GM21619 (cell line): ENCODE measurements around the gene MIS18A.
A peak's percentile ranks its signal among the peaks of the same experiment; 100 is the strongest.
"Not testable (repeated sequence)": the region's sequence is repeated elsewhere in the genome, so short reads cannot be mapped to it uniquely, and the experiment has no call there.

ENCODE experiments used
- ATAC-seq: cut with Tn5 transposase; IDR thresholded peaks from one replicate; pipeline ENCODE4 v1.9.1; 2021; ENCODE audit not compliant: unreplicated experiment

Gene MIS18A

GRCh38 chr21:32306021-32306780 is 27.4 kb upstream of the MIS18A start:
- ATAC-seq = no peak

GRCh38 chr21:32304998-32305397 is 26.1 kb upstream of the MIS18A start:
- no peak for ATAC-seq

- no peak for ATAC-seq
Observed at GRCh38 chr21:32303385-32303784, 24.5 kb upstream of the MIS18A start.

GRCh38 chr21:32302560-32302959 is 23.7 kb upstream of the MIS18A start:
- ATAC-seq = no peak

GRCh38 chr21:32301596-32301995 is 22.7 kb upstream of the MIS18A start:
- ATAC-seq = no peak

- ATAC-seq = no peak
Observed at GRCh38 chr21:32300117-32300681, 21.4 kb upstream of the MIS18A start.

GRCh38 chr21:32299695-32300094 is 20.8 kb upstream of the MIS18A start:
- ATAC-seq = no peak

GRCh38 chr21:32298658-32299081 is 19.8 kb upstream of the MIS18A start, which contains the start of gene MRAP:
Gene MRAP (plus strand): TSS chr21:32298855. CDS start chr21:32298972, 117 bp downstream.
- no peak for ATAC-seq

- ATAC-seq = no peak
Observed at GRCh38 chr21:32298148-32298559, 19.3 kb upstream of the MIS18A start.

- ATAC-seq = no peak
Observed at GRCh38 chr21:32297449-32297848, 18.6 kb upstream of the MIS18A start.

- ATAC-seq = no peak
Observed at GRCh38 chr21:32285476-32285875, 6.6 kb upstream of the MIS18A start.

- ATAC-seq = no peak
Observed at GRCh38 chr21:32282992-32283391, 4.1 kb upstream of the MIS18A start.

- ATAC-seq = no peak
Observed at GRCh38 chr21:32281531-32281930, 2.7 kb upstream of the MIS18A start.

GRCh38 chr21:32279377-32279680 is 480 bp upstream of the MIS18A start:
- ATAC-seq = no peak

- peak; percentile 9 for ATAC-seq
Observed at GRCh38 chr21:32278103-32278502, 746 bp downstream of the MIS18A start.

- no peak for ATAC-seq
Observed at GRCh38 chr21:32276671-32277070, 2.2 kb downstream of the MIS18A start.

- no peak for ATAC-seq
Observed at GRCh38 chr21:32270748-32271147, 8.1 kb downstream of the MIS18A start.

- ATAC-seq = not testable (repeated sequence)
Observed at GRCh38 chr21:32265321-32265720, 13.5 kb downstream of the MIS18A start.

GRCh38 chr21:32261929-32262328 is 16.9 kb downstream of the MIS18A start:
- no peak for ATAC-seq

- ATAC-seq = no peak
Observed at GRCh38 chr21:32260130-32260529, 18.7 kb downstream of the MIS18A start.

- not testable (repeated sequence) for ATAC-seq
Observed at GRCh38 chr21:32258786-32259048, 20.1 kb downstream of the MIS18A start.

GRCh38 chr21:32257962-32258785 is 20.7 kb downstream of the MIS18A start:
- peak; percentile 67 for ATAC-seq
